HG03457 (cell line): ENCODE results near the gene EDIL3.
"Not testable (repeated sequence)": the region's sequence is repeated elsewhere in the genome, so short reads cannot be mapped to it uniquely, and the experiment has no call there.

Experiments
- ATAC-seq: cut with Tn5 transposase; IDR thresholded peaks from one replicate; pipeline ENCODE4 v1.9.1; 2021; ENCODE audit warnings: moderate number of reproducible peaks; ENCODE audit not compliant: unreplicated experiment

EDIL3 gene

GRCh38 chr5:84301535-84301934 is 83.1 kb downstream of the EDIL3 start:
- ATAC-seq, result no peak

- ATAC-seq, result no peak
These were observed 84.7 kb downstream of the EDIL3 start for GRCh38 chr5:84299959-84300358.

GRCh38 chr5:84298628-84299027 is 86.1 kb downstream of the EDIL3 start:
- ATAC-seq, result no peak

GRCh38 chr5:84297641-84298040 is 87.0 kb downstream of the EDIL3 start:
- ATAC-seq, result not testable (repeated sequence)

GRCh38 chr5:84292788-84293653 is 91.7 kb downstream of the EDIL3 start:
- no peak for ATAC-seq

- no peak for ATAC-seq
These were observed 92.6 kb downstream of the EDIL3 start for GRCh38 chr5:84292000-84292642.

- ATAC-seq, result no peak
These were observed 94.0 kb downstream of the EDIL3 start for GRCh38 chr5:84290673-84291072.

- no peak for ATAC-seq
These were observed 94.5 kb downstream of the EDIL3 start for GRCh38 chr5:84290161-84290560.

GRCh38 chr5:84287951-84288350 is 96.7 kb downstream of the EDIL3 start:
- ATAC-seq, result peak; percentile 94

- ATAC-seq, result no peak
These were observed 98.0 kb downstream of the EDIL3 start for GRCh38 chr5:84286662-84287061.

GRCh38 chr5:84285641-84286637 is 98.7 kb downstream of the EDIL3 start:
- no peak for ATAC-seq

GRCh38 chr5:84281383-84281782 is 103.3 kb downstream of the EDIL3 start:
- no peak for ATAC-seq

- ATAC-seq, result no peak
These were observed 105.4 kb downstream of the EDIL3 start for GRCh38 chr5:84279234-84279633.

- no peak for ATAC-seq
These were observed 109.1 kb downstream of the EDIL3 start for GRCh38 chr5:84275609-84276008.

GRCh38 chr5:84274585-84275468 is 109.9 kb downstream of the EDIL3 start:
- ATAC-seq, result no peak

GRCh38 chr5:84273517-84273883 is 111.2 kb downstream of the EDIL3 start:
- no peak for ATAC-seq

GRCh38 chr5:84272771-84273516 is 111.7 kb downstream of the EDIL3 start:
- no peak for ATAC-seq

GRCh38 chr5:84265739-84266550 is 118.7 kb downstream of the EDIL3 start:
- no peak for ATAC-seq

- ATAC-seq, result no peak
These were observed 119.5 kb downstream of the EDIL3 start for GRCh38 chr5:84265130-84265529.
